ENCODE data around the gene MYH14. TPM values are rescaled to one million over a fixed set of nuclear protein-coding genes. Genes with fewer than 3 reads are reported as not detected.
A peak's percentile ranks its signal among the peaks of the same experiment; 100 is the strongest.

The MYH14 gene
- total RNA-seq, 1 donor from 2014 or later: 96.0 TPM

DNA sequence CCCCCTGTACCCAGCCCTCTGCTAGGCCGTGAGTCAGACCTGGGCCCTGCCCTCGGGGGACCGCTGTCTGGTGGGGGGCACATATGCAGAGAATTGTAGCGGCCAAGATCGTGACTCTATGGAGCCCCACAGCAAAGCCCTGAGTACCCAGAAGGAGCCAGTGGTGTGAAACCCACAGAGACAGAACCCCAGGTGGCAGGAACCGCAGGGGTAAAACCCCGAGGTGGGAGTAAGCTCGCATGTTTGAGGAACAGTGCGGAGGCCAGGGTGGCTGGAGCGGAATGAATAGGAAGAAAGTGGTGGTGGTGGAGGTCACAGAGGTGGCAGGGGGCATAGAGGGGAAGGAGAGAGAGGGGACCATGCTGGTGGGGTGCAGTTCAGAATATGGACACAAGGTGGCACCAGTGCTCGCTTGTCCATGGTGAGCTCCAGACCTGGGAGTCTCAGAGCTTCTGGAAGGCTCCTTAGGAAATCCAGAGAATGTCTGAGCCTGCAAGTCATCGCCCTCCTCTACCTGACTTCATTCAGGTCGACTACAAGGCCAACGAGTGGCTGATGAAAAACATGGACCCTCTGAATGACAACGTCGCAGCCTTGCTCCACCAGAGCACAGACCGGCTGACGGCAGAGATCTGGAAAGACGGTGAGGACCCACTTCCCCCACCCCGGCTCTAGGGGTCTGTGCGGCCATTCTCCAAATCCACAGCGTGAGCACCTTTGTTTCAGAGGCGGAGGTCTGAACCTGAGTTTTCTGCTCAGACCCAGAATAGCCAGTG lies 48.9 kb downstream of the MYH14 start:
- no peaks in the 10 kb centered on the region for H3K36me3 ChIP-seq (ENCODE audit: control insufficient read depth, insufficient read depth, low read length)
- no peak for DNase-seq (ENCODE audit: low read depth)
- H3K4me3 ChIP-seq (ENCODE audit: low read depth, low read length): no peak overlapping the region
- TF ChIP-seq, protein P1, sequence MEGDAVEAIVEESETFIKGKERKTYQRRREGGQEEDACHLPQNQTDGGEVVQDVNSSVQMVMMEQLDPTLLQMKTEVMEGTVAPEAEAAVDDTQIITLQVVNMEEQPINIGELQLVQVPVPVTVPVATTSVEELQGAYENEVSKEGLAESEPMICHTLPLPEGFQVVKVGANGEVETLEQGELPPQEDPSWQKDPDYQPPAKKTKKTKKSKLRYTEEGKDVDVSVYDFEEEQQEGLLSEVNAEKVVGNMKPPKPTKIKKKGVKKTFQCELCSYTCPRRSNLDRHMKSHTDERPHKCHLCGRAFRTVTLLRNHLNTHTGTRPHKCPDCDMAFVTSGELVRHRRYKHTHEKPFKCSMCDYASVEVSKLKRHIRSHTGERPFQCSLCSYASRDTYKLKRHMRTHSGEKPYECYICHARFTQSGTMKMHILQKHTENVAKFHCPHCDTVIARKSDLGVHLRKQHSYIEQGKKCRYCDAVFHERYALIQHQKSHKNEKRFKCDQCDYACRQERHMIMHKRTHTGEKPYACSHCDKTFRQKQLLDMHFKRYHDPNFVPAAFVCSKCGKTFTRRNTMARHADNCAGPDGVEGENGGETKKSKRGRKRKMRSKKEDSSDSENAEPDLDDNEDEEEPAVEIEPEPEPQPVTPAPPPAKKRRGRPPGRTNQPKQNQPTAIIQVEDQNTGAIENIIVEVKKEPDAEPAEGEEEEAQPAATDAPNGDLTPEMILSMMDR (IDR thresholded peaks at IDR 0.05; ENCODE audit: insufficient read depth, low read length, poor library complexity, severe bottlenecking): peak; percentile 44
- no peaks in the 10 kb centered on the region for H3K27me3 ChIP-seq (ENCODE audit: control insufficient read depth, insufficient read depth, low read length)

DNA sequence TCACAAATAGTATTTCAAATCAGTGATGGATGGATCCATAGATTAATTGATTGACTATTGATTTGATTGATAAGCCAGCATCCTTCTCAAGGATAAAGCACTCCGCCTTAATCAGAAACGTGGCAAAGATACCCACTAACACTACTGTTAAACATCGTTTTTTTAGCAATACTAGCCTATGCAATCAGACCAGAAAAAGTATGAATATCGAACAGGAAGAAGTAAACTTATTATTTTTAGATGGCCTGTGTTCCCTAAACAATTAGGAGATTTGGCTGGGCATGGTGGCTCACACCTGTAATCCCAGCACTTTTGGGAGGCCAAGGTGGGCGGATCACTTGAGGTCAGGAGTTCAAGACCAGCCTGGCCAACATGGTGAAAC lies 49.5 kb downstream of the MYH14 start:
- no peak overlapping the region for H3K4me3 ChIP-seq (ENCODE audit: low read depth, low read length)
- TF ChIP-seq, protein P1 (IDR thresholded peaks at IDR 0.05; ENCODE audit: insufficient read depth, low read length, poor library complexity, severe bottlenecking): no peak
- no peaks in the 10 kb centered on the region for H3K27me3 ChIP-seq (ENCODE audit: control insufficient read depth, insufficient read depth, low read length)
- H3K36me3 ChIP-seq (ENCODE audit: control insufficient read depth, insufficient read depth, low read length): no peaks in the 10 kb centered on the region
- DNase-seq (ENCODE audit: low read depth): no peak

DNA sequence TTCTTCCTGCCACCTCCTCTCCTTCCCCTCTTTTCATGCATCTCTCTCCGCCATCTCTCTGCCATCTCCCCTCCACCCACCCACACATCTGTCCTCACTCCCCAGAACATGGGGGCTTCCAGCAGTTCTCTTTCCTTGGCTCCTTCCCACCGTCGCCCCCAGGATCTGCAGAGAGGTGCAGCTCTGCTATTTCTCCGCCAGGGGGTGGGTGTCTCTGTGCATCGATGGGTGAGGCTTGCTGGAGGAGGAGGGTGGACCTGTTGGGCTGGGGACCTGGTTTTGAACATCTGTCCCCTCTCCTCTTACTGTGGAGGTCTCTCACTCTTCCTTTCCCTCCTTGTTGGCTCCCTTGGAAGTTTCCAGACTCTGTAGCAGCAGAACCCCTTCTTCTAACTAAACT lies 51.7 kb downstream of the MYH14 start:
- TF ChIP-seq, protein P1 (IDR thresholded peaks at IDR 0.05; ENCODE audit: insufficient read depth, low read length, poor library complexity, severe bottlenecking): no peak
- Histone ChIP-seq H3K4me3 (ENCODE audit: low read depth, low read length) (no peak overlapping the region), H3K36me3 (ENCODE audit: control insufficient read depth, insufficient read depth, low read length) (no peaks in the 10 kb centered on the region), H3K27me3 (ENCODE audit: control insufficient read depth, insufficient read depth, low read length) (no peaks in the 10 kb centered on the region)
- no peak for DNase-seq (ENCODE audit: low read depth)

DNA sequence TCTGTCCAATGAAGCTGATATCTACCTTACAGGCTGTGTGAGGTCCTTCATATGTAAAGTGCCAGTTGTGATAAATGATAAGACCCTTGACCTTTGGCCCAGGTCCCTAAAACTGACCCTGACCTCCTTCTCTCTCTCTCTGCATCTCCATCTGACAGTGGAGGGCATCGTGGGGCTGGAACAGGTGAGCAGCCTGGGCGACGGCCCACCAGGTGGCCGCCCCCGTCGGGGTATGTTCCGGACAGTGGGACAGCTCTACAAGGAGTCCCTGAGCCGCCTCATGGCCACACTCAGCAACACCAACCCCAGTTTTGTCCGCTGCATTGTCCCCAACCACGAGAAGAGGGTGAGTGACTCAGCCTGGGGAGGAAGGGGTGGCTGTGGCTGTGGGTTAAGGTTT lies 53.7 kb downstream of the MYH14 start:
- Histone ChIP-seq H3K27me3 (ENCODE audit: control insufficient read depth, insufficient read depth, low read length) (no peaks in the 10 kb centered on the region), H3K4me3 (ENCODE audit: low read depth, low read length) (no peak overlapping the region), H3K36me3 (ENCODE audit: control insufficient read depth, insufficient read depth, low read length) (no peaks in the 10 kb centered on the region)
- no peak for DNase-seq (ENCODE audit: low read depth)
- TF ChIP-seq, protein P1 (IDR thresholded peaks at IDR 0.05; ENCODE audit: insufficient read depth, low read length, poor library complexity, severe bottlenecking): no peak

DNA sequence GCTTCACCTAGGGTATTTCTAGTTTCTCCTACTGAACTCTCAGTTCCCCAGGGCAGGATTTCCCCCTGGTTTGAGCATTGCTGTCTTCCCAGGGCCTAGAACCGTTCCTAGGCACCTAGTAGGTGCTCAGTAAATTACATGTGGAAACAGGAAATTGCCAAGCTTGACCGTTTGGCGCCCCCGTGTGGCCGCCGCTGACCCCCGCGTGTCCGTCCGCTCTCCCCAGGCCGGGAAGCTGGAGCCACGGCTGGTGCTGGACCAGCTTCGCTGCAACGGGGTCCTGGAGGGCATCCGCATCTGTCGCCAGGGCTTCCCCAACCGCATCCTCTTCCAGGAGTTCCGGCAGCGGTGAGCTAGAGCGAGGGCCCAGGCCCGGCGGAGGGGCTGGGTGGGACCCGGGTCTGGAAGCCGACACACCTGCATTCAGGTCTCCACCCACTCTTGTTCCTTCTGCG lies 55.5 kb downstream of the MYH14 start:
- Histone ChIP-seq H3K27me3 (ENCODE audit: control insufficient read depth, insufficient read depth, low read length) (no peaks in the 10 kb centered on the region), H3K36me3 (ENCODE audit: control insufficient read depth, insufficient read depth, low read length) (no peaks in the 10 kb centered on the region), H3K4me3 (ENCODE audit: low read depth, low read length) (no peak overlapping the region)
- TF ChIP-seq, protein P1 (IDR thresholded peaks at IDR 0.05; ENCODE audit: insufficient read depth, low read length, poor library complexity, severe bottlenecking): peak; percentile 37
- no peak for DNase-seq (ENCODE audit: low read depth)

Measured in kidney epithelial cell (primary cell).